NB4 (cell line): ENCODE results near the gene EPHA4.

Experiments
- MYC ChIP-seq: IDR thresholded peaks from 2 replicates; pipeline ENCODE4 v1.6.1; 2011; ENCODE audit warnings: low read depth, low read length
- POLR2A ChIP-seq: IDR thresholded peaks from 2 replicates; pipeline ENCODE4 v1.6.1; 2011; ENCODE audit warnings: mild to moderate bottlenecking; ENCODE audit not compliant: insufficient read length; ENCODE audit errors: extremely low read depth
- TF ChIP-seq, protein P1 (sequence below): IDR thresholded peaks from one replicate; pipeline ENCODE4 v1.5.1; 2012; ENCODE audit warnings: low read depth, low read length
- TF ChIP-seq, protein P2 (sequence below): IDR thresholded peaks from 2 replicates; pipeline ENCODE4 v1.6.1; 2011; ENCODE audit warnings: low read depth, low read length

DNA sequence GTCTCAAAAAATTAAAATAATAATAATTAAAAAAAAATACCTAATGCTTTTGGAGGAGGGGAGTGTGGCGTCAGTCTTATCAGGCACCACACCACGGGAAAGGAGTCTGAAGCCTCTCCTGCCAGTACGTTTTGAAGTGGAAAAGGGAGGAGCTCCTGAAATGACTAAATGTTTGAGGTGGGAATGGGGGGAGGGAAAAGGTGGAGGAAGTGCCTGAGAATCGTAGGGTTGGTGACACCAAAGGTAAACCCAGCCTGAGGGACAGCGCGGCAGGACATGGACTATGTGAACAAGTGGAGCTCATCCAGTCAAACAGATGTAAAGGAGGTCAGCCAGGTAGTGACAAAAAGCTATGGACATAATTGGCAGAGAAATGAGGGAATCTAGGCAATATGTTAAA lies 42.2 kb upstream of the EPHA4 start:
- TF ChIP-seq, protein P1, sequence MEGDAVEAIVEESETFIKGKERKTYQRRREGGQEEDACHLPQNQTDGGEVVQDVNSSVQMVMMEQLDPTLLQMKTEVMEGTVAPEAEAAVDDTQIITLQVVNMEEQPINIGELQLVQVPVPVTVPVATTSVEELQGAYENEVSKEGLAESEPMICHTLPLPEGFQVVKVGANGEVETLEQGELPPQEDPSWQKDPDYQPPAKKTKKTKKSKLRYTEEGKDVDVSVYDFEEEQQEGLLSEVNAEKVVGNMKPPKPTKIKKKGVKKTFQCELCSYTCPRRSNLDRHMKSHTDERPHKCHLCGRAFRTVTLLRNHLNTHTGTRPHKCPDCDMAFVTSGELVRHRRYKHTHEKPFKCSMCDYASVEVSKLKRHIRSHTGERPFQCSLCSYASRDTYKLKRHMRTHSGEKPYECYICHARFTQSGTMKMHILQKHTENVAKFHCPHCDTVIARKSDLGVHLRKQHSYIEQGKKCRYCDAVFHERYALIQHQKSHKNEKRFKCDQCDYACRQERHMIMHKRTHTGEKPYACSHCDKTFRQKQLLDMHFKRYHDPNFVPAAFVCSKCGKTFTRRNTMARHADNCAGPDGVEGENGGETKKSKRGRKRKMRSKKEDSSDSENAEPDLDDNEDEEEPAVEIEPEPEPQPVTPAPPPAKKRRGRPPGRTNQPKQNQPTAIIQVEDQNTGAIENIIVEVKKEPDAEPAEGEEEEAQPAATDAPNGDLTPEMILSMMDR, result no peak
- TF ChIP-seq, protein P2, sequence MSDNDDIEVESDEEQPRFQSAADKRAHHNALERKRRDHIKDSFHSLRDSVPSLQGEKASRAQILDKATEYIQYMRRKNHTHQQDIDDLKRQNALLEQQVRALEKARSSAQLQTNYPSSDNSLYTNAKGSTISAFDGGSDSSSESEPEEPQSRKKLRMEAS, result no peak
- TF ChIP-seq POLR2A (no peak), MYC (no peak)
